Prostate gland (tissue), 2 donors: ENCODE results near the gene PCGF2.

Experiments
- CTCF ChIP-seq, 4 experiments: fragments of 200-600 bp in 2 of 4; fragments of 450-650 bp in 2 of 4; sonication (generic) in 2 of 4; IDR thresholded peaks; 1 replicate in 3 of 4; 2 replicates in 1 of 4; pipeline ENCODE4 v1.5.1; 2016 to 2019; ENCODE audit warnings: antibody characterized with exemption in 4 of 4, mild to moderate bottlenecking in 2 of 4, moderate library complexity in 2 of 4
- POLR2A ChIP-seq: fragments of 450-650 bp; IDR thresholded peaks from one replicate; pipeline ENCODE4 v1.6.1; 2016; ENCODE audit warnings: antibody characterized with exemption, mild to moderate bottlenecking
- POLR2AphosphoS5 ChIP-seq: sonication (generic); formaldehyde crosslinking; IDR thresholded peaks from one replicate; pipeline ENCODE4 v1.6.1; 2017; ENCODE audit warnings: antibody characterized with exemption

GRCh38 chr17:38745545-38745944 is 2.6 kb downstream of the PCGF2 start:
- TF ChIP-seq CTCF (IDR thresholded peaks at IDR 0.05): no peak
- no peak for TF ChIP-seq POLR2A
- no peak for TF ChIP-seq POLR2AphosphoS5
